SJCRH30 (cell line): ENCODE data around the gene CMTM4. TPM values are rescaled to one million over a fixed set of nuclear protein-coding genes. Genes with fewer than 3 reads are reported as not detected.
"Not testable (repeated sequence)": the region's sequence is repeated elsewhere in the genome, so short reads cannot be mapped to it uniquely, and the experiment has no call there.

Source experiments
- DNase-seq, 2 experiments: peaks; one replicate each; pipeline ENCODE4 v3.0.0-alpha.2; 2015 to 2020
- H3K27ac ChIP-seq: fragments of 250-450 bp; sonication (Bioruptor Pico); 2 replicates; pipeline ENCODE4 v1.5.1; 2020; ENCODE audit warnings: mild to moderate bottlenecking, moderate library complexity
- H3K27me3 ChIP-seq: fragments of 250-450 bp; sonication (Bioruptor Pico); 2 replicates; pipeline ENCODE4 v1.5.1; 2020; ENCODE audit warnings: mild to moderate bottlenecking, moderate library complexity
- H3K36me3 ChIP-seq: fragments of 250-450 bp; sonication (Bioruptor Pico); 2 replicates; pipeline ENCODE4 v1.5.1; 2020; ENCODE audit warnings: mild to moderate bottlenecking, moderate library complexity
- H3K4me1 ChIP-seq: fragments of 250-450 bp; sonication (Bioruptor Pico); 2 replicates; pipeline ENCODE4 v1.5.1; 2020; ENCODE audit warnings: mild to moderate bottlenecking, moderate library complexity
- H3K4me3 ChIP-seq: fragments of 250-450 bp; sonication (Bioruptor Pico); 2 replicates; pipeline ENCODE4 v1.5.1; 2020; ENCODE audit warnings: mild to moderate bottlenecking, moderate library complexity
- H3K9me3 ChIP-seq: fragments of 250-450 bp; sonication (Bioruptor Pico); replicated peaks from 2 replicates; pipeline ENCODE4 v1.5.1; 2020; ENCODE audit warnings: mild to moderate bottlenecking, moderate library complexity
- total RNA-seq: library from RNA; depleted of rRNA; stranded (reverse); fragments of >200 nt; shearing (Covaris generic); gene quantifications from 2 replicates; pipeline ENCODE4 v1.2.3, GENCODE V29; 2014

CMTM4 gene
- total RNA-seq, 1 experiment from 2014 or later, result 29.4 TPM

DNA sequence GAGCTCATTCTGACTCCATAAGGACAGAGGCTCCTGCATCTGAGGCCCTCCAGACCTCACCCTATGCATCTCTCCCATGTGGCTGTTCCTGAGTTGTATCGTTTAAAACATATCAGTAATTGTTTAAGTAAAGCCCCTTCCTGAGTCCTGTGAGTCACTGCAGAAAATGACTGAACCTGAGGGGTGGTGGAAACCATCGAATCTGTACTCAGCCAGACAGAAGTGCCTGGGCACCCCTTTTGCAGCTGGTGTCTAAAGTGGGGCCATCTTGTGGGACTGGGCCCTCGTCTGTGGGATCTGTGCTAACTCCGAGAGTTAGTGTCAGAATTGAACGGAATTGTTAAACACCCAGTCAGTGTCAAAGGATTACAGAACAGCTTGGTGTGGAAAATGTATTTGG is 66.7 kb downstream of the CMTM4 start:
- Histone ChIP-seq H3K27me3 (no peaks in the 10 kb centered on the region), H3K4me3 (no peak overlapping the region), H3K27ac (no peak overlapping the region), H3K4me1 (no peaks in the 10 kb centered on the region), H3K36me3 (no peaks in the 10 kb centered on the region), H3K9me3 (no peaks in the 10 kb centered on the region)
- DNase-seq, result no peak

- not testable (repeated sequence) for H3K27ac ChIP-seq, H3K27me3 ChIP-seq, DNase-seq, H3K36me3 ChIP-seq, H3K4me3 ChIP-seq, H3K9me3 ChIP-seq, H3K4me1 ChIP-seq
Measured at GRCh38 chr16:66627611-66628378, 68.7 kb downstream of the CMTM4 start.

DNA sequence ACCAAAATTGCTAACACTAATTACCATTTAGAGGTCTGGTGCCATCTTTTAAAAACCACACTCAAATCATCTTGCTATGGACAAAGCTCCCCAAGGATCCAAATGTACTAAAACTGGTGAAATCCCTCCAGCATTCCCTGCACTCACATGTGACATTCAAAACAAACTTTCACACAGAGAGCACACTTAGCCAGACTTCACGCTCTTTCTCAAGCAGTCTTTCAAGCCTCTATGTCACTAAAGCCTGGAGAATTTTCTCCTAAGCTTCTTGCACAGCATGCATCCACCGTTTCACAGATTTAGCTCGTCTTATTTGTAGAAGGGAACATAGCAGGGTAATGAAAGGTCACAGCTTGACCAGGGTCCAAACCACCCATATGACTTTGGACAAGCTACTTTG is 72.8 kb downstream of the CMTM4 start:
- no peak overlapping the region for H3K27ac ChIP-seq
- H3K36me3 ChIP-seq, result no peaks in the 10 kb centered on the region
- no peak overlapping the region for H3K4me3 ChIP-seq
- peaks cover 21% of the 10 kb centered on the region for H3K4me1 ChIP-seq
- DNase-seq, result no peak
- H3K27me3 ChIP-seq, result no peaks in the 10 kb centered on the region
- H3K9me3 ChIP-seq, result no peaks in the 10 kb centered on the region

DNA sequence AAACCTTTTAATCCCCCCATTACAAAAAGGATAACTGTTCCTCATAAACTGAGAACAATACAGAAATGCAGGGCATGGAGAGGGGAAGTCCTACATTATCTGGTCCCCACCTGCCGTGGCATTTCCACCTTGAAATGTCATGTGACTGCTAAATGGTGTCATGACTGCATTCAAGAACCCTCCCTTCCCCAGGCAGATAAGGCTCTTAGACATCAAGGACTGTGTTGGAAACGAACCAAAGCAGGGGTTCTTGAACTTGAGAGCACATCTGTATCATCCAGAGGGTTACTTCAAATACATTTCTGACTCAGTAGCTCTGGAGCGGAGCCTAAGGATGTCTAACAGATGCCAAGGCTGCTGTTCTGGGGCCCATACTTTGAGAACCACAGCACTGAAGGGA is 73.7 kb downstream of the CMTM4 start:
- DNase-seq, result no peak
- Histone ChIP-seq H3K36me3 (no peaks in the 10 kb centered on the region), H3K4me3 (no peak overlapping the region), H3K27ac (no peak overlapping the region), H3K9me3 (no peaks in the 10 kb centered on the region), H3K27me3 (no peaks in the 10 kb centered on the region), H3K4me1 (peaks cover 29% of the 10 kb centered on the region)

DNA sequence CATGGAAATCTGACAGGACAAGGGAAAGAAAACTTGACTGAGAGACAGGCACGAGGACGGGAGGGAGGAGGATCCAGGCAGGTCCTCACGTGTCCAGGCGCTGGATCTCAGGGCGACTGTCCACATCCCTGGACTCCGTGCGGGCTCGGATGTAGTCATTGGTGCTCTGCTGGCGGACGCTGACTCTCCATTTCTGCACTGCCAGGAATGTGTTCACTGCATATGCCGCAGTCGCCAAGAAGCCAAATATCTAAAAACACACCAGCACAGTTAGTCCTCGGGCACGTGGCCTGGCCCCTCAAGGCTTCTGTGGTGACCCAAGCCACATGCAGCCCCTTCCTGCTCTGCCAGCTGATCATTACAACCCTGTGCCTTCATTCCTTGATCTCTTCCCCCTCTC is 74.6 kb downstream of the CMTM4 start:
- no peak for DNase-seq
- Histone ChIP-seq H3K36me3 (no peaks in the 10 kb centered on the region), H3K4me3 (no peak overlapping the region), H3K27ac (no peak overlapping the region), H3K4me1 (peaks cover 29% of the 10 kb centered on the region), H3K9me3 (no peaks in the 10 kb centered on the region), H3K27me3 (no peaks in the 10 kb centered on the region)

- peak overlapping the region; percentile 32 for H3K27ac ChIP-seq
- no peak for DNase-seq
- peaks cover 29% of the 10 kb centered on the region for H3K4me1 ChIP-seq
- no peaks in the 10 kb centered on the region for H3K27me3 ChIP-seq
- H3K9me3 ChIP-seq, result no peaks in the 10 kb centered on the region
- no peaks in the 10 kb centered on the region for H3K36me3 ChIP-seq
- H3K4me3 ChIP-seq, result no peak overlapping the region
Measured at GRCh38 chr16:66620429-66620795, 76.1 kb downstream of the CMTM4 start.

DNA sequence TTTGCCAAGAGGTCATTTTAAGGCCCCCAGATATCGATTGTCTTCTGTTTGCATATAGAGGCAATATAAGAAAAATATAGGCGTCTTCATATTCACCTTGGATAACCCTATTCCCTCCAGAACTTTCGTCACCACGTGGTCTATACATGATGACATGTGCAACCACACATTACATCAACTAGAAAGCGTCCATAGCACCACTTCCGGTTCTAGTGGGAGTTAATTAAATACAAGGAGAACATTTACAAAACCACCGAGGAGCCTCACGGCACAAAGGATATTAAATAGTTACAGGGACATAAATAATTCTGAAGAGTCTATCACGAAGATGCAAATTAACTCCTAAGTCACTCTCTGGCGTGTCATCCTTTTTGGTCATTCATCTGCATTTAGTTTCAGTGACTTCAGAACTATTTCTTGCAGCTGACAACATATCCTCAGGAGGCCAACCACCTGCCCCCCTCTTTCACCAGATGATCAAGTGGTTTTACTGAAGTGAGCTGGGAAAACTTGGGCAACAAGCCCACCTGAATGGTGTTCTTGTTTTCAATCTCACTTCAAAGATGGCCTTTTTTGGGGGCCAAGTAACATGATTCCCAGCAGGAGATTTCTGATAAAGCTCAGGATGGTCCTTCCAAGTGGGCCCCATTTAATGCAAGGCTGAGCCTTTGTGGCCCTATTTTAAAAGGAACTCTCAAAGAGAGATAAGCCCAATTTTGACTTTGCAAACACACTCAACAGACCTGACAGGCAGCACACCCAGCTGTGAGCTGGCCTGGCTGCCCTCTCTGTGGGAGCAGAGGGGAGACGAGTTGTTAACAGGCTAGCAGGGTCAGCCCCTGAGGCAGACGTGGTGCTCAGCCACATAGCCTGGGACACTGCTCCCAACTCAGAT is 76.8 kb downstream of the CMTM4 start:
- Histone ChIP-seq H3K9me3 (no peaks in the 10 kb centered on the region), H3K4me3 (no peak overlapping the region), H3K36me3 (no peaks in the 10 kb centered on the region), H3K27me3 (no peaks in the 10 kb centered on the region), H3K27ac (peak overlapping the region; percentile 32), H3K4me1 (peaks cover 29% of the 10 kb centered on the region)
- DNase-seq, result peak; percentile 67 to 81

DNA sequence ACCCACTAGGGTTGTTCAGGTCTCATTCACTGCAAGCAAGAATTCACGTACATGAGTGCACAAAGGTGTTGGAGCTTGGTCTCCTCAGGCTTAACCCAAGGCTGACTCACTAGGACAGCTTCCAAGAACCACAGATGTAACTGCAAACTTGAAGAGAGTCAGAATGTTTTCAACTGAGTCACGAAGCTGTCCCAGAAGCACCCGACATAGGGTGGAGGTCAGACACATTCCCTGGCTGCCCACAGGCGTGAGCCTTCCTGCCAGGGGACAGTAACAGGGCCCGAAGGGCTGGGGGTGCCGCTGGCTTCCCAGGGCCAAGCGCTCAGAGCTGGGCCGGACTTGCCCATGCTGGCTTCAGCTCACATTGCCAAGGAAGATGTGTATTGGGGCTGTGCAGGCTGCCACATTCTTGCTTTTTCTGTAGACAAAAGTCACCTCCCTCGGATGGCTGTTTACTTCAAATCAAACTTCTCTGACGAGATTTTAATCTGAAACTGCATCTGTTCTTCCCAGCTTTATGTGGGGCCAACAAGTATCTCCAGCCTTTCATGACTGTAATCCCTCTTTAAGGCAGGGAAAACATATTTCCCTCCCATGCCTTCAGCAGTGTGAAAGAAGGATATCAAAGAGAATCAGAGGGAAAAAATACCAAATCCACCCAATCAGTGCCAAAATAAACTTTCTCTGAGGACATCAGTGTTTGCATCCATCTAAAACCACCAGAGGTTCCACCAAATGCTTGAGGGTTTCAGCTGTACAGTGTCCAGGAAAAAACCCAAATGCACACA is 77.8 kb downstream of the CMTM4 start:
- no peaks in the 10 kb centered on the region for H3K27me3 ChIP-seq
- H3K9me3 ChIP-seq, result no peaks in the 10 kb centered on the region
- H3K4me1 ChIP-seq, result peaks cover 29% of the 10 kb centered on the region
- DNase-seq, result peak in 1 of 2 experiments; percentile 45
- H3K36me3 ChIP-seq, result no peaks in the 10 kb centered on the region
- H3K27ac ChIP-seq, result peak overlapping the region; percentile 32
- no peak overlapping the region for H3K4me3 ChIP-seq

DNA sequence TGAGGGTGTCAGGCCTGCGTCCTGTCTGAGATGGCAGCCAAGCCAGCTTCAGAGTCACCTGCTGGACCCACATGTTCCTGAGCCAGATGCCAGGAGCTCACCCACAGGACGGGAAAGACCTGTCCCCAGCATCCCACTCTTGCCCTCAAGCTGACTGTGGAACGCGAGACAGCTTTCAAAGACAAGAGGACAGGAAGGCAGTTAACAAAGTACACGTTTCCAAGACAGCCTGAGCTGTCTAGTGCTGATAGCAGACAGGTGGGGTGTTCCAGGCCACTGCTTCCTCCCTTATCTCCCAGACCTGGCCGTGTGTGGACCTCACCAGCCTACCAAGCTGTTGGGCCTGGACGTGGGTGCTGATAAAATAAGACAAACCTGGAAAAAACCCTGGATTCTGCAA is 78.8 kb downstream of the CMTM4 start:
- no peak overlapping the region for H3K27ac ChIP-seq
- H3K4me1 ChIP-seq, result peaks cover 29% of the 10 kb centered on the region
- H3K27me3 ChIP-seq, result no peaks in the 10 kb centered on the region
- peaks cover 10% of the 10 kb centered on the region for H3K36me3 ChIP-seq
- H3K9me3 ChIP-seq, result no peaks in the 10 kb centered on the region
- DNase-seq, result no peak
- no peak overlapping the region for H3K4me3 ChIP-seq

DNA sequence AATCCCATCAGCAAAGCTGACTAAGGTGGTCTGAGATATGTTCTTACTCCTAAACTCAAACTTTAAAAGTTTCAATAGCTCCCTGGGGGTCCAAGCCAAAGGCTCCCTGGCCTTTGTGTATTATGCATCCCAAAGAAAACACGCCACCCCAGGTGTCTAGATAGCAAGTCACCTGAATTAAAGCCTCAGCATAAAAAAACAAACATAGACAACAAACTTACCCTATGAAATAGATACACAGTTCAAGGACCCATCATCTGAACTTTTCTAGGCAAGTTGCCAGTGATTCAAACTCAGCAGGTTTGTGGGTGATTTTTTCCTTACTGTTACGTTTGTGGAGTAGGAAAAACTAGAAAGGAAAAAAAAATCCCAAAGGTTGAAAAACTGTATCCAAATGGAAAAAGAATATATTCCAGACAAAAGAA is 79.5 kb downstream of the CMTM4 start:
- no peak overlapping the region for H3K27ac ChIP-seq
- peaks cover 29% of the 10 kb centered on the region for H3K4me1 ChIP-seq
- H3K27me3 ChIP-seq, result no peaks in the 10 kb centered on the region
- H3K4me3 ChIP-seq, result no peak overlapping the region
- DNase-seq, result no peak
- no peaks in the 10 kb centered on the region for H3K9me3 ChIP-seq
- H3K36me3 ChIP-seq, result peaks cover 16% of the 10 kb centered on the region

- H3K9me3 ChIP-seq, result no peaks in the 10 kb centered on the region
- no peak overlapping the region for H3K27ac ChIP-seq
- H3K4me1 ChIP-seq, result peaks cover 29% of the 10 kb centered on the region
- DNase-seq, result no peak
- no peaks in the 10 kb centered on the region for H3K27me3 ChIP-seq
- no peak overlapping the region for H3K4me3 ChIP-seq
- H3K36me3 ChIP-seq, result peaks cover 20% of the 10 kb centered on the region
Measured at GRCh38 chr16:66616592-66616991, 80.0 kb downstream of the CMTM4 start.

GRCh38 chr16:66616169-66616568 is 80.4 kb downstream of the CMTM4 start:
- no peak for DNase-seq
- Histone ChIP-seq H3K36me3 (peaks cover 23% of the 10 kb centered on the region), H3K4me1 (peaks cover 29% of the 10 kb centered on the region), H3K27ac (no peak overlapping the region), H3K9me3 (no peaks in the 10 kb centered on the region), H3K27me3 (no peaks in the 10 kb centered on the region), H3K4me3 (no peak overlapping the region)

DNA sequence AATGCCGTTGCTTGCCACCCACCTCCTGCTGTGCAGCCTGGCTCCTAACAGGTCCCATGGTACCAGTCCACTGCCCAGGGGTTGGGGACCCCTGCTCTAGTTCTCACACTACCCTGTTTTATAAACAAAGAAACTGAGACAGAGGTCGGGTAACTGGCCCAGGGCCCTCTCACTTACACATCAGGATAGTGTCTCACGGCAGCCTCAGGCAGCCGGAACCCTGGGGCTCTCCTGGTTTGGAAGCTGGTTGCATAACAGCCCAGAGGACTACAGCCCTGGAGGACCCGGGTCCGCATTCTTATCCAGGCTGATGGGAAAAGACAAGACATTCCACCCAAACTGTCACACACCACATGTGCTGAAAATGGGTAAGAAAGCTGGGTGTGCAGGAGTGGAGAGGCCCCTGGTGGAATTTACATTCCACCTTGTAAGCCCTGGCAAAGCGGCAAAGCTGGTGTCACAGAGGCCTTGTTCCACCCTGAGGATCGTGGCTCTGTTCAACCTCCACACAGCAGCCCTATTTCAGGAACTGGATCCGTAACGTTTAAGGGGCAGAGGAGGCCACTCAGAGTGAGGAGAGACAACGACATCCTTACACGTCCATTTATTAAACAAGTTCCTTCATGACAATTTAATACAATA is 82.3 kb downstream of the CMTM4 start:
- Histone ChIP-seq H3K4me3 (no peak overlapping the region), H3K9me3 (no peaks in the 10 kb centered on the region), H3K27me3 (no peaks in the 10 kb centered on the region), H3K36me3 (peaks cover 40% of the 10 kb centered on the region), H3K4me1 (peaks cover 13% of the 10 kb centered on the region), H3K27ac (no peak overlapping the region)
- no peak for DNase-seq

GRCh38 chr16:66612422-66612821 is 84.1 kb downstream of the CMTM4 start:
- DNase-seq, result no peak
- Histone ChIP-seq H3K4me3 (no peak overlapping the region), H3K4me1 (peaks cover 7% of the 10 kb centered on the region; the same call in 1 of the 2 replicates), H3K27ac (no peak overlapping the region), H3K27me3 (no peaks in the 10 kb centered on the region), H3K36me3 (peaks cover 47% of the 10 kb centered on the region), H3K9me3 (no peaks in the 10 kb centered on the region)
